Muscle of leg (tissue), 11 donors: ENCODE data around the gene RGS11. TPM values are rescaled to one million over a fixed set of nuclear protein-coding genes. Genes with fewer than 3 reads are reported as not detected.
A peak's percentile ranks its signal among the peaks of the same experiment; 100 is the strongest.
"Not testable (repeated sequence)": the region's sequence is repeated elsewhere in the genome, so short reads cannot be mapped to it uniquely, and the experiment has no call there.

Source experiments
- DNase-seq: peaks from one replicate; pipeline ENCODE4 v3.0.0; 2013
- H3K27ac ChIP-seq: one replicate; pipeline ENCODE4 v1.5.1; 2013; ENCODE audit warnings: mild to moderate bottlenecking, low read length, control low read depth
- H3K27me3 ChIP-seq: one replicate; pipeline ENCODE4 v1.6.1; 2013; ENCODE audit warnings: low read length; ENCODE audit not compliant: control insufficient read depth, insufficient read depth
- H3K36me3 ChIP-seq: one replicate; pipeline ENCODE4 v1.6.1; 2013; ENCODE audit warnings: low read length; ENCODE audit not compliant: control insufficient read depth, insufficient read depth
- H3K4me1 ChIP-seq: one replicate; pipeline ENCODE4 v1.6.1; 2013; ENCODE audit warnings: low read length; ENCODE audit not compliant: control insufficient read depth, insufficient read depth
- H3K4me3 ChIP-seq: one replicate; pipeline ENCODE4 v1.5.1; 2013; ENCODE audit warnings: low read length, control low read depth
- H3K9me3 ChIP-seq: replicated peaks from 2 replicates; pipeline ENCODE4 v1.6.1; 2013; ENCODE audit warnings: low read depth, low read length; ENCODE audit not compliant: control insufficient read depth
- WGBS: methylation state at CpG from one replicate; pipeline ENCODE4 v1.1.5; 2013; ENCODE audit warnings: missing lambda C conversion rate; ENCODE audit not compliant: insufficient coverage; 5-methylcytosine and 5-hydroxymethylcytosine counted together
- polyA plus RNA-seq, 8 donors: library from polyadenylated mRNA; unstranded; fragments of 120-200 nt; gene quantifications; one replicate each; pipeline versions ENCODE4 v1.2.1 to v1.2.3, GENCODE V29; 2013; ENCODE audit warnings: inconsistent platforms in 1 of 8, low replicate concordance in 1 of 8; ENCODE audit not compliant: insufficient read length in 8 of 8, insufficient read depth in 1 of 8
- total RNA-seq: library from RNA; stranded (reverse); fragments of 120-200 nt; gene quantifications from one replicate; pipeline ENCODE4 v1.2.4, GENCODE V29; 2013

RGS11 gene
- total and polyA plus RNA-seq, 9 donors, result 0.92 to 3.1 (median 1.3) TPM

DNA sequence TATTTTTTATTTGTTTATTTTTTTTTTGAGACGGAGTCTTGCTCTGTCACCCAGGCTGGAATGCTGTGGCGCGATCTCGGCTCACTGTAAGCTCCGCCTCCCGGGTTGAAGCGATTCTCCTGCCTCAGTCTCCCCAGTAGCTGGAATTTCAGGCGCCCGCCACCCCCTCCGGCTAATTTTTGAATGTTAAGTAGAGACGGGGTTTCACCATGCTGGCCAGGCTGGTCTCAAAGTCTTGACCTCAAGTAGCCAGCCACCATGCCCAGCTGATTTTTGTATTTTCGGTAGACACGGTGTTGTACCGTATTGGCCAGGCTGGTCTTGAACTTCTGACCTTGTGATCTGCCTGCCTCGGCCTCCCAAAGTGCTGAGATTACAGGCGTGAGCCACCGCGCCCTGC is 45.4 kb downstream of the RGS11 start:
- WGBS, result 95% methylated on average over 8 of the region's 18 CpGs
- not testable (repeated sequence) for H3K27me3 ChIP-seq, H3K4me3 ChIP-seq, DNase-seq, H3K4me1 ChIP-seq, H3K27ac ChIP-seq, H3K9me3 ChIP-seq
- peaks cover 23% of the 10 kb centered on the region for H3K36me3 ChIP-seq

- no peaks in the 10 kb centered on the region for H3K27me3 ChIP-seq
- peaks cover 27% of the 10 kb centered on the region for H3K36me3 ChIP-seq
- no peaks in the 10 kb centered on the region for H3K9me3 ChIP-seq
- H3K27ac ChIP-seq, result no peak overlapping the region
- H3K4me1 ChIP-seq, result no peaks in the 10 kb centered on the region
- DNase-seq, result no peak
- 100% methylated on average over 6 of the region's 22 CpGs for WGBS
- H3K4me3 ChIP-seq, result peak overlapping the region; percentile 70
Observed at GRCh38 chr16:229731-230281, 45.9 kb downstream of the RGS11 start.

- H3K4me1 ChIP-seq, result no peaks in the 10 kb centered on the region
- H3K4me3 ChIP-seq, result peak within 1 kb of the TSS; percentile 70
- H3K27ac ChIP-seq, result peak within 1 kb of the TSS; percentile 98
- under 1% methylated on average over 80 of the region's 88 CpGs for WGBS
- H3K27me3 ChIP-seq, result no peaks in the 10 kb centered on the region
- H3K36me3 ChIP-seq, result peaks cover 34% of the 10 kb centered on the region
- peak; percentile 95 for DNase-seq
- no peaks in the 10 kb centered on the region for H3K9me3 ChIP-seq
Observed at GRCh38 chr16:228852-229730, 46.7 kb downstream of the RGS11 start, which contains the start of gene LUC7L. TSS of gene LUC7L (minus strand) at chr16:229449. CDS start at chr16:229339, 110 bp downstream.

DNA sequence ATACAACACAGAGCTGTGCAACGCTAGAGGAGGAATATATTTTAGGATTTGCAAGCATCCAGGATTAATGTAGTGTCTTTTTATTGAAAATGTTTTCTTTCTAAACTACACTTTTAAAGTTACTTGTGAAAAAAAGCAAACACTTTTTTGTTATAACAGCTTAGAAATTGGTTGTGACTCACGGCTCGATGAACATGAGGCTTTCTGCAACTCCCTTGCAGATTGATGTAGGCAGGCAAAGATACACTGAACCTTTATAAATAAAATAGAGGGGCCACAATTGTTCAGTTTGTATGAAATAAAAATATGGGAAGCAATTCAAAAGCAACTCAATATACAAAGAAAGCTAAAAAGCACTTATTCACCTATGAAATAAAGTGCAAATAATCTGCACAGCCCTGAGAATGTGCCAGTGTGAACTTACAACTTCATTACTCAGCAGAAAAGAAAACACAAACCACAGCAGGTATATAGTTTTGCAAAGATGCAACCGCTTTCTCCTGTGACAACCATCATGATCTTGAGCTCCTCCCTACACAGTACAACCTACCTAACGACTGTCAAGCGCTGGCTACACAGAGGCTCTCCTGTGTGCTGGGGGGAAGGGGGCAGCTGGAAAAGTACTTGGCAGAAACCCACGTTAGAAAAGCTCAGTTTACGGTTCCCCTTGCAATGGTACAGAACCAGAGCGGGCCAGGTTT is 47.4 kb downstream of the RGS11 start:
- Histone ChIP-seq H3K36me3 (peaks cover 41% of the 10 kb centered on the region), H3K4me1 (no peaks in the 10 kb centered on the region), H3K4me3 (peak overlapping the region; percentile 70), H3K27ac (peak overlapping the region; percentile 98), H3K9me3 (no peaks in the 10 kb centered on the region), H3K27me3 (no peaks in the 10 kb centered on the region)
- 0% methylated on average over 4 of the region's 9 CpGs for WGBS
- no peak for DNase-seq

- H3K4me3 ChIP-seq, result no peak overlapping the region
- H3K36me3 ChIP-seq, result peaks cover 77% of the 10 kb centered on the region
- no peak overlapping the region for H3K27ac ChIP-seq
- no peaks in the 10 kb centered on the region for H3K27me3 ChIP-seq
- H3K4me1 ChIP-seq, result no peaks in the 10 kb centered on the region
- no peaks in the 10 kb centered on the region for H3K9me3 ChIP-seq
- WGBS, result no CpG with 5 or more reads among the region's 4 CpGs
- DNase-seq, result no peak
Observed at GRCh38 chr16:220021-220420, 55.7 kb downstream of the RGS11 start.

Other genes starting within 250 kb of the RGS11 start
- gene POLR3K, start 222.3 kb downstream of the RGS11 start, total RNA-seq, result 2.7 TPM
- gene POLR3K, start 222.3 kb downstream of the RGS11 start, polyA plus RNA-seq, result 1 to 10 TPM; 7.6 to 9.8 (median 8.0) TPM
- 23.8 TPM for gene SNRNP25, start 222.1 kb downstream of the RGS11 start, total RNA-seq
- 10 to 100 TPM; 27.2 to 31.9 (median 30.2) TPM for gene SNRNP25, start 222.1 kb downstream of the RGS11 start, polyA plus RNA-seq
- gene RHBDF1, start 203.3 kb downstream of the RGS11 start, total RNA-seq, result 20.6 TPM
- gene RHBDF1, start 203.3 kb downstream of the RGS11 start, polyA plus RNA-seq, result 10 to 100 TPM; 36.9 to 53.3 (median 48.2) TPM
- 39.0 TPM for gene MPG, start 197.7 kb downstream of the RGS11 start, total RNA-seq
- gene MPG, start 197.7 kb downstream of the RGS11 start, polyA plus RNA-seq, result 10 to 100 TPM; 24.2 to 37.6 (median 32.2) TPM
- 7.3 TPM for gene NPRL3, start 137.3 kb downstream of the RGS11 start, total RNA-seq
- gene NPRL3, start 137.3 kb downstream of the RGS11 start, polyA plus RNA-seq, result 10 to 100 TPM; 21.3 to 31.1 (median 27.8) TPM
- 0.93 TPM for gene HBZ, start 123.3 kb downstream of the RGS11 start, total RNA-seq
- 10 to 100 TPM in 2 of 8 donors, 1 to 10 TPM in 6; 2.2 to 16.3 (median 7.5) TPM for gene HBZ, start 123.3 kb downstream of the RGS11 start, polyA plus RNA-seq
- gene HBM, start 110.0 kb downstream of the RGS11 start, total RNA-seq, result 15.2 TPM
- 10 to 100 TPM in 6 of 8 donors, 1 to 10 TPM in 2; 4.3 to 28.0 (median 15.1) TPM for gene HBM, start 110.0 kb downstream of the RGS11 start, polyA plus RNA-seq
- 926 TPM for gene HBA2, start 103.1 kb downstream of the RGS11 start, total RNA-seq
- over 10,000 TPM in 2 of 8 donors, 1,000 to 10,000 TPM in 6; 2,138 to 10,285 (median 6,265) TPM for gene HBA2, start 103.1 kb downstream of the RGS11 start, polyA plus RNA-seq
- gene HBA1, start 99.3 kb downstream of the RGS11 start, total RNA-seq, result 387 TPM
- gene HBA1, start 99.3 kb downstream of the RGS11 start, polyA plus RNA-seq, result 1,000 to 10,000 TPM; 1,237 to 7,147 (median 3,734) TPM
- gene HBQ1, start 95.5 kb downstream of the RGS11 start, total RNA-seq, result 2.5 TPM
- gene HBQ1, start 95.5 kb downstream of the RGS11 start, polyA plus RNA-seq, result 1 to 10 TPM in 6 of 8 donors, under 1 TPM in 2; 0.85 to 3.2 (median 1.9) TPM
- 67.3 TPM for gene LUC7L, start 46.5 kb downstream of the RGS11 start, total RNA-seq
- 10 to 100 TPM; 59.1 to 89.4 (median 69.7) TPM for gene LUC7L, start 46.5 kb downstream of the RGS11 start, polyA plus RNA-seq
- gene FAM234A, start 41.1 kb downstream of the RGS11 start, total RNA-seq, result 26.9 TPM
- gene FAM234A, start 41.1 kb downstream of the RGS11 start, polyA plus RNA-seq, result 10 to 100 TPM; 38.1 to 49.5 (median 44.6) TPM
- gene ARHGDIG, start 4.6 kb upstream of the RGS11 start, total RNA-seq, result 1.0 TPM
- 1 to 10 TPM in 2 of 8 donors, under 1 TPM in 6; 0.30 to 2.4 (median 0.63) TPM for gene ARHGDIG, start 4.6 kb upstream of the RGS11 start, polyA plus RNA-seq
- 0.84 TPM for gene PDIA2, start 7.2 kb upstream of the RGS11 start, total RNA-seq
- 1 to 10 TPM in 1 of 8 donors, under 1 TPM in 7; 0.46 to 1.8 (median 0.60) TPM for gene PDIA2, start 7.2 kb upstream of the RGS11 start, polyA plus RNA-seq
- 14.5 TPM for gene AXIN1, start 76.8 kb upstream of the RGS11 start, total RNA-seq
- 10 to 100 TPM; 11.5 to 19.2 (median 14.2) TPM for gene AXIN1, start 76.8 kb upstream of the RGS11 start, polyA plus RNA-seq
- 46.1 TPM for gene MRPL28, start 94.6 kb upstream of the RGS11 start, total RNA-seq
- 10 to 100 TPM; 48.4 to 52.6 (median 50.0) TPM for gene MRPL28, start 94.6 kb upstream of the RGS11 start, polyA plus RNA-seq
- 16.3 TPM for gene PGAP6, start 106.0 kb upstream of the RGS11 start, total RNA-seq
- 10 to 100 TPM; 23.3 to 38.2 (median 29.3) TPM for gene PGAP6, start 106.0 kb upstream of the RGS11 start, polyA plus RNA-seq
- 53.5 TPM for gene NME4, start 121.3 kb upstream of the RGS11 start, total RNA-seq
- gene NME4, start 121.3 kb upstream of the RGS11 start, polyA plus RNA-seq, result 100 to 1,000 TPM in 3 of 8 donors, 10 to 100 TPM in 5; 70.9 to 115 (median 97.2) TPM
- 8.4 TPM for gene DECR2, start 125.9 kb upstream of the RGS11 start, total RNA-seq
- 10 to 100 TPM in 7 of 8 donors, 1 to 10 TPM in 1; 8.8 to 20.6 (median 13.4) TPM for gene DECR2, start 125.9 kb upstream of the RGS11 start, polyA plus RNA-seq
- gene RAB11FIP3, start 149.7 kb upstream of the RGS11 start, total RNA-seq, result 13.9 TPM
- 10 to 100 TPM; 26.5 to 35.8 (median 29.8) TPM for gene RAB11FIP3, start 149.7 kb upstream of the RGS11 start, polyA plus RNA-seq